Glomerular endothelial cell (primary cell): ENCODE measurements around the gene NCK2. TPM values are rescaled to one million over a fixed set of nuclear protein-coding genes. Genes with fewer than 3 reads are reported as not detected.

ENCODE experiments used
- DNase-seq: peaks from one replicate; pipeline ENCODE4 v3.0.0-alpha.2; 2011; ENCODE audit warnings: low read depth, low spot score; ENCODE audit errors: extremely low read depth
- total RNA-seq: library from RNA; depleted of rRNA; stranded (reverse); fragments of >200 nt; gene quantifications from 2 replicates; pipeline ENCODE4 v1.2.3, GENCODE V29; 2015

Gene NCK2
- 42.0 and 44.5 TPM in 2 replicates for total RNA-seq

DNA sequence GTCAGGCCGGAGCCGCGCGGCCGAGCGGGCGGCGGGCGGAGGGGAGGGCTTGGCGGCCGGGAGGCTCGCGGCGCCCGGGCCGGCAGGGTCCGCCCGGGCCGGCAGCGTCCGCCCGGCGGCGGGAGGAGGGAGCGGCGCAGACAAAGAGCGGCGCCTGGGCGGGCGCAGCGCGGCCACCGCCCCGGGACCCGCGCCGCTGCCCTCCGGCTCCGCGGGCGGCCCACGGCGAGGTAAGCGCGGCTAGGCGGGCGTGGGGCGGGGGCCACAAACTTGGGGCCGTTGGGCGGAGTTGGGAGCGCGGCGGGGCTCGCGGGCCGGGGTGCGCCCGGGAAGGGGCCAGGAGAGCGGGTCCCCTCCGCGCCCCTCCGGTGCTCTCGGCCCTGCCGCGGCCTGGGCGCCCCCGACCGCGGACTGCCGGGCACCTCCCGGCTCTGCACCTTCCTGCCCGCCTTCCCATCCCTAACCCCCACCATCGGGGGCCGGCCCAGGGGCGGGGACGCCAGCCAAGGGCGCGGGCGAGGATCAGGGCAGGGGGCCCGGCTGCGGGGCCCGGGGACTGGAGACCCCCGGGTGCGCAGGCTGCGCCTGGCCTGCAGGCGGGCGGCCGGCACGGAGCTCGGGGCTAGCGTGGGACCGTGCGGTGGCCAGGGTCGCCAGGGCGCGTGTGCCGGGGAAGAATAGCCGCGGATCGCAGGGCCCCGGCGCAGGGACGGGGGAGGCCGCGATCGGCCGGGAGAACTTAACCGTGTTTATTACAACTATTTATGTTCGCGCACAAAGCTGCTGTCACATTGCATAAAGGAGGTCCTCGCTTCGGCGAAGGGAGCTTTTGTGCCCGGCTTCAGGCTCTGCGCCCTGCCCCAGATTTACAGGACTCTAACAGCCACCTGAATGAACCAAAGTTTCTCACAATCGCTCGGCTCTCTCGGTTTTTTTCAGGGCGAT lies at the start of gene NCK2:
Gene NCK2, plus strand, starts transcription at position 4 of the 945 bp plus-strand sequence. CDS start 110,152 bp downstream, outside the sequence.
- no peak for DNase-seq

DNA sequence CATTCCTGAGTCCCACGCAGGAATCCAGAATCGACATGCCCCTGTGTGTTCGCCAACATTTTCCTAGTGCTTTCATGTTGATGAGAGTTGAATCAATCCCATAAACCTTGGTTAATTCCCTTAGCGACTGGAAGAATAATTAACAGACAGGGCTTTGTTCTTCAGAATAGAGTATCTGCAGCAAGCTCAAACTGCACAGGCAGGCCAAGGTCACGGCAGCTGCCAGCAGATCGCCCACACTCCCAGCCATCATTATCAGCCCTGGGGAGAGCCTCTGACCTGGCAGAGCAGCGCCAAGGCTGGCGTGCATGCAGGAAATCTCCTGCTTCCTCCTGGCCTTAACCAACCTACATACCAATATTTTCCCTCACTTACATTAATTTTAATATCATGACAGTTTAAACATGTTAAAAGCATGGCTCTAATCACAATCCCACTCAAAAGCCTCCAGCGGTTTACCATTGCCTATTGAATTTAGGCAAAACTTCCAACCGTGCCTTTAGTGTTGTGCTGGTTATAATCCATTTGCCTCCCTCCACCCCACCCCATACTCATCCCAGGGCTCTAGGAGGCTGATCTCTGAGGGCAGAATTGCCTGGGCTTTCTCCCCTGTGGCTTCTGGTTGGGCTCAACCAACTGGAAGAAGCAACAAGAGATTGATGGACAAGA lies 46.8 kb upstream of the NCK2 start:
- DNase-seq, result no peak

DNA sequence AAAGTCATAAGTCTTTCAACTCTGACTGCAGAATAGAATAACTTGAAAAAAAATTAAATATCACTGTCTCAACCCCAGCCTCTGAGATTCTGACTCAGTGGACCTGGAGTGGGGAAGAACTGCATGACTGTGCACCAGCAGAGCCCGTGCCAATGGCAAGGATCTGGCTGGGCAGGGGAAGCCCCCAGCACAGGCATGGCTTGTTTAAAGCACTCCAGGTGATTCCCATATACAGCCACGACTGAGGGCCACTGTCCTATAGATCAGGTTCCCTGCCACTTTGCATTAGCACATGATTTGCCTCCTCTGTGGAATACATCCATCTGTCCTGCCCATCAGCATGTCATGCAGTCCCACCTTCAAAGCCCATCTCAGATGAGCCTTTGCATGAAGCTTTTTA lies 45.9 kb upstream of the NCK2 start:
- DNase-seq, result no peak

DNA sequence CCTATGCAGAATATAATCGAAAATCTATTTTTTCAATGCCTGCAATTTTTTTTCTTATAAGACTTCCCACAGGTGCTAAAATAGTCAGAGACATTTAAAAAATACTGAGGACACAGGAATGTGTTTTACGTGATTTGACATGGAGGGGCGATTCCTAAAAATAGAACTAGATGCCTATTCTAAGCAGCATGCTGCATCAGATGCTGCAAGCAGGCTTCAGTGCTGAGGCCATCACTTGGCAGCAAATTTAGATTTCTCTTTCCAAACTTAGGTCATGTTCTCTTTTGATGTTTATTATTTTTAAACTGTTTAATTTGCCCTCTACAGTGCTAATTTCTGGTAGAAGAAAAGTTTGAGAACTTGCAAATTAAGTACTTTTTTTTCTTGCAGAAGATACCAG lies 43.7 kb upstream of the NCK2 start:
- DNase-seq, result no peak

DNA sequence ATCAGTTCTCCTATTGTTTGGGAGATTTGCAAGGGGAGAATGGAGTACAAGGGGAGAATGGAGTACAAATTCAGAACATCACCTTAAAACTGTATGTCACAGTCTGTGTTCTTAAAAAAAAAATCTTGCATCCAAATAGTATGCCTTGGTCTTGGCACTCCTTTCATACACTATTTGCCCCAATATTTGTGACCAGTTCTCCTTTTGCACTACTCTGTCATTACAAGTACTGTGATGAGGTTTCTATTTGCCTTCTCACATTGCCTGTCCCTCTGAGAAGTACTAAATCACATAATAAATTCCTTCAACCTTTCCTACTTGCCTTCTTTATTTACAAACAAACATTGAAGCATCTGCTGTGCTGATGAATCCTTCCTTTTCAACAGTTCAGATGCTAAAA lies 36.0 kb upstream of the NCK2 start:
- DNase-seq, result no peak

DNA sequence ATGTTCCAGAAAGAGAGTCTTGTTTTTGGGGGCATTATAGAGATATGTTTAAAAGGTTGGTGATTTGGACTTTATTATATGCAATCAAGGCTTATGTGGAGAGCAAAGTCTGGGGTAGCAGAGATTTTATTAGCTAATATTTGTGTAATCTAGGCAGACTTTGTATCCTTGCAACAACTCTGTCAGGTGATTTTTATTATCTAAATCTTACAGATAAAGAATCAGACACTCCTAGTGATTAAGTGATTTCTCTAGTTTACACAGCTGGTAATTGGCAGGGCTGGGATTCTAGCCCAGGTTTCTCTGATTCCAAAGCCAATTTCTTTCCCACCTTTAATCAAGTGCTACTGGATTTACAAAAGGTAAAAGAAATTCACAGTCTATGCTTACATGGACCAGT lies 33.3 kb upstream of the NCK2 start:
- DNase-seq, result no peak

DNA sequence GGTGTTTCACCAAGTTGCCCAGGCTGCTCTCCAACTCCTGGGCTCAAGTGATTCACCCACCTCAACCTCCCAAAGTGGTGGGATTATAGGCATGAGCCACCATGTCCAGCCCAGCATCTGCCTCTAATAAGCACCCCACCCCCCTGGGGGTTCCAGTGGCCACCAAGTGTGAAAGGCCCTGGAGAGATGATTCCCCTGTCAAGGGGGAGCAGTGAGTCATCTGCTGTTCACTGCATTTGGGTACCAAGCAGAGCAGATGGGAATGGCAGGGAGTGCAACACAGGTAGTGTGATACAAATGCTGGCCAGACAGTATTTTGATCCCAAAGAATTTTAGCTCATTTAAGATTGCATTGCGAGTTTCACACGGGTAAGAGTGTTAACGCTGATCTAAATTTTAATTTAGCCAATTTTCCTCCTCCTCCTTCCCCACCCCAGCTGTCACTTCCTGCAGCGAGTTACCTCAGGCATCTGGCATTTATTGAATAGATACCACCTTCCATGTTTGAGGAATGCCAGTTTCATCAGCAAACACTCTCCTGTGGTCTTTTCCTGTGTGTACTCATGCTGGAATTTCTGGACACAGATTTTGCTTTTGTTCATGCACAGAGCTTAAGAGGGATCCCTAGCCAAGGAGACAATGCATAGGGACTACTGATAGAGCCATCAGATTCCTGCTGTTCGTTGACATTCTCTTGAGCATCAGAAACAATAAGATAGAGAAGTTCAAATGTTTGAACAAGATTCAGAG lies 32.4 kb upstream of the NCK2 start:
- no peak for DNase-seq

DNA sequence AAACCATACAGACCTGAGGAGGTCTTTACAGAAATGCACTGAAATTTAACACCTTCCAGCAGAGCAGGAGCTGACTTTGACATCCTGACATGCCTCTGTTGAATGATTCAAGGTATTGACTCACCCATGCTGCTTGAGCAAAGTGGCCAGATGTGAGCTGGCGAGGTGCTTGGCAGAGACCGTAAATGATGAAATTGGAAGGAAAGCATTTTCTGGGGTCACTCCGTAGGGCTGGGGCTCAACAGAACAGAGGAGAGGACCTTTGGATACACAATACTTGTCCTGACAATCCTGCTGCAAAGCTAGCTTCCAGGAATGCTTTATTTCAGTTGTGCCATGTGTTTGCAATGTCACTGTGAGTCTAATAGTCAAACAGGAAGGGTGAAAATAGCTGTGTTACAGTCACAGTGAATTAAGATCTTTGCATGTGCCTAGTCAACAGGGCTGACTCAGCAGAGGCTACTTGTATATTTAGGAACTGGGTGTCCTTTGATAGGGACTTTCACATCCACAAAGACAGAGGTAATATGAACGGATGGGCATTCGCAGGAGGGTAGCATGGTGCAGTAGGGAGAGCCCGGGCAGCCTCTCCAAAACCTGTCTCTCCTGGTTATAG lies 31.6 kb upstream of the NCK2 start:
- no peak for DNase-seq

DNA sequence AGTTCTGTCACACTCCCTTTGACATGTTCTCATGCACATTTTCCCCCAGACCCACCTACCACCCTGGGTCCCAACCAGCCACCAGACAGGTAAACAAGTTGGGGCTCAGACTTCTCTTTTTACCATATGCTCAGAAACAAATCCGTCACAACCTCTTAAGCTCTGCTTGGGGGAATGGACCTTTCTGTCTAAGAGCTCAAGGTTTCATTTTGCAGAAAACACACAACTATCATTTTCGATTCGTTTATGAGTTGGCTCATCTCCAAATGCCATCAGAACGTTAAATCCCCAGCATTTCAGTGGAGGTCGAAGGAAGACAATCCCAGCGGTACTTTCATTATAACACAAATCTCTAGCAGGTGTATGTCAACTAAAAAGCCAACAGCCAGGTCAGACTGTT lies 30.6 kb upstream of the NCK2 start:
- no peak for DNase-seq

DNA sequence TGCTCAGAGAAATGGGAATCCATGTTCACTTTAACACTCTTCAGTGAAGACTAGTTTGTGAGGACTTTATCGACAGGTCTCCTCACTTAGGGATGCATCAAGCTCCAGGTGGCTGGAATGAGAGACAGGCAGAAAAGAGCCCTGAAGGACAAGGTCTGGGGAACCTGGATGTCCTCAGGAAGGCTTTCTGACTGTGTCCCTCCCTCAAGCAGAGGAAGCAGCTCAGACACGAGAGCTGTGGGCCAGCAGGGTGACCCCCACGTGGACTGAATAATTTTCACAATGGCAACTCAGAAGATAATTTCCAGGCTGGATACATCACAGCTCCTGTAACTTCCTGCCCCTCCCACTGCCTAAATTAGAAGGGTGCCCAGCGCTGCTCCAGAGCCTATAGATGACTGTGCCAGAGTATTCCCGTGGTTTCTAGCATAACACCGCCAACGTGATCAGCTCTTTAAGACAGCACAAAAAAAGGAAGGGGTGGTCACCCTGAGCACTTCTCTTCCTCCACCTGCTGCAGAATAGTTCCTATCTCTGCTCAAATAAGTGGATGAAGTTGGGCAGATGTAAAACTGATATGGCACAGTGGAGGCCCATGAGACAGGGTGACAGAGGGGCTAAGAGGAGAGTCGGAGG lies 25.7 kb upstream of the NCK2 start:
- DNase-seq, result no peak

DNA sequence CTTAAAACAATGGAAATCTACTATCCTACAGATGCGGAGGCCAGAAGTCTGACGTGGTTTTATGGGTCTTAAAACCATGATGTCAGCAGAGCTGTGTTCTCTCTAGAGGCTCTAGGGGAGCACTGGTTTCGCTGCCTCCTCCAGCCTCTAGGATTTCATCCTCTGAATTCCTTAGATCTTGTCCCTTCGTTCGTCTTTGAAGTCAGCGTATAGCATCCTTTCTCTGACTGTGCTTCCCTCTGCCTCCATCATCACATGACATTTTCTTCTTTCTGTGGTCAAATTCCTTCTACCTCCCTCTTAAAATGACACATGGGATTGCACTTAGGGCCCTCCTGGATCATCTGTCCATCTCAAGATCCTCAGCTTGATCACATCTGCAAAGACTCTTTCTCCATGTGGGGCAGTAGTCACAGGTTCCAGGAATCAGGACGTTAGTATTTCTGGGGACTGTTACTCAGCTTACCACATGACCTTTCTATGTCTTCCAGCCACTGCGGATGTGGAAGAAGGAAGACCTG lies 22.7 kb upstream of the NCK2 start:
- no peak for DNase-seq

DNA sequence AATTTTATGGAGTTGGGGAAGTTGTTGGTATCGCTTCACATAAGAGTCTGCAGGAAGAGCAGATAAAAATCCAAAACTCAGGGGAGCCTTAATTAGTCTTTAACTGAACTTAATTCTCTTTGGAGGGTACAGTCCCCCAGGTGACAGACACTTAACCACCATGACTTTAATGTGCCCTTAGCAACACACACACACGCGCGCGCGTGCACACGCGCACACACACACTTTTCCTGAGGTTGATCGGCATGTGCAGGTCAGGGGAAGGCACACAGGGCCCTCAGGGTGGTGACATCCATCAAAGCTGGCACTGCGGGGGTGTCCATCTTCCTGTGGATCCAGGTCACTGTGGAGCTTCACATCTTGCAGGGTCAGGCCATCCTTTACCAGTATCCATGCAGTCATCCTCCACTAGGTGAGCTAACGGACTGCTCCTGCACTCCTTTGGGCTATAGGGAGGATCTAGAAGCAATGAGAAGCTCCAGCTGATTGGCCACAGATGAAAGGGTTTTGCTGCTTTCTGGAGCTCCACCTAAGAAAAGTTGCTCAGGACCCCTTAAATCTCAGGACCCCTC lies 21.9 kb upstream of the NCK2 start:
- DNase-seq, result no peak

DNA sequence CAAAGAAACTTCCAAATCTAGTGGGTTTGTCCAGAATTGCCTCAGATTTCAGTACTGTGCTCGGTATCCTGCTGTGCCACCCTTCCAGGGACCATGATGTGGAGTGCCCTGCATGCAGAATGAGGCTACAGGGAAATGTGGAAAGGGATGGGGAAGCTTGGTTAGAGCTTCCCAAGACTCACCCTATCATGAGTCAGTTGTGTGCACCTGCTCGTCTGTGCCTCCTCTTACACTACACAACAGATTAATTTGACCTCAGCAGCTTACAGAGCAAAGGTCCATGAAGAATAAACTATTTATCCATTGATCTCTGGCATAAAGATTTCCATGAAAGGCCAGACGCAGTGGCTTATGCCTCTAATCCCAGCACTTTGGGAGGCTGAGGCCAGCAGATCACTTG lies 21.3 kb upstream of the NCK2 start:
- no peak for DNase-seq

DNA sequence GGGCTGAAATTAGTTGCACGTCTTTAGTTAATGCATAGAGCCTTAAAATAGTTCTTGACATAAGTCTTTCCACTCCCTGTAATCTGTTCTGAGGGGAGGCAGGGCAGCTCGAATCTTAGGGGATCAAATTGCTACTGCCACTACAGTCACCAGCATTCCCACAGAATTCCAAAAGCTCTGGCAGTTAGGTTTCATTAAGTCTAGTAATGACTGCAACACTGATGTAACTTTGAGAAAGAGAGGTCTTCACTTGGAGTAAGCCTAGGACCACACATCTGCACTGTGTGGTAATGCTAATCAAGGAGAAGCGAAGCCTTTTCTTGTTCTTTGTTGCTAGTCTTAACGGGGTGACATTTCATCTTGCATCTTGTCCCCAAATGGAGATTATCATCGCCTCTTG lies 19.3 kb upstream of the NCK2 start:
- DNase-seq, result no peak

DNA sequence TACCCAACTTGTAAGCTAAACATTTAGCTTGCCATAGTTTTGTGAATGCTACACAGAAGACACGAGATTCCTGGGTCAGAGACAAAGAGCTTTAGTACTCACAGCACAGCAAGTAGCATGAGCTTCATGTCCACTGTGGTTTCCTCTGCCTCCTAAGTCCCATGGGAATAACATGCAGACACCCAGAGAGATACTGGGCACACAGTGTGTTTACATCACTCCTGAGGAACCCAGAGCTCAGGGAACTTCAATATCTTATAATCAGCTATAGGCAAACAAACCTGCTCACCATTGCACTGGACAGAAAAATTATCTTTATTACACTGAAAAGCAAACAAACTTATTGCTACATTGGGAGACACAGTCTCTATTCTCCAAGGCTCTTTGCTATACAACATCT lies 14.5 kb upstream of the NCK2 start:
- no peak for DNase-seq

DNA sequence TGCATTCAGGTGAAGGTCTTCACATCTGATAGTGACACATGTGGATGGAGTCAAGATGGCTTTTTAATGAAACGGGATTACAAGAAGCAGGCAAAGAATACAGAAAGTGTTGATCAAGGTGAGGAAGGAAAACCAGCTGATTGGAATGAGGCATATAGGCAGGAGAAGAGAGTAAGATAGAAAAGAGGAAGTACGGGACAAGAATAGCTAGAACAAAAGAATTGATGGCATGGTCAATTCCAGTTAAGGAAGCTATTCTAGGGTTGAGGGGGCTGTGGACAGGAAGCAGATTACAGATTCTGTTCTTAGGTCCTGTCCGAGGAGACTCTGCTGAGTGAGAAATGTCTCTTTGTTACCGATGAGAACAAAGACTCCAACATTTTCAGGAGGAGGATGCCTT lies 13.2 kb upstream of the NCK2 start:
- no peak for DNase-seq

DNA sequence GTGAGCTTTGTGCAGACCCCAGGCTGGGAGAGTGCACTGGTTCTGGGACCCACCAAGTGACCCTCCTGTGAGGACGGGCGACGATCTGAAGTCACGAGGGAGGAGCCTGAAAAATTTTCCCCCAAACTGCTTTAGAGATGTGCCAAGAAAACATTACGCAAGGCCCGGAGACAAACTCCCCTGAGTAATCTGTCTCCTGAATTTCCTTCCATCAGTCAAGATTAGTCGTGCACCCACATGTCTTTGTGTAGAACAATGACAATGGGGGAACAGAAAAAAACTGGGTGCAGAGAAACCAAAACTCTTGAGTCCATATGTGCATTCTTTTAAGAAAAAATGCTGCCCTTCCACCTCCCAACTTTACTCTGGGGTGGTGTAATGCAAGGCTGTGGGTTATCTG lies 12.6 kb upstream of the NCK2 start:
- no peak for DNase-seq

DNA sequence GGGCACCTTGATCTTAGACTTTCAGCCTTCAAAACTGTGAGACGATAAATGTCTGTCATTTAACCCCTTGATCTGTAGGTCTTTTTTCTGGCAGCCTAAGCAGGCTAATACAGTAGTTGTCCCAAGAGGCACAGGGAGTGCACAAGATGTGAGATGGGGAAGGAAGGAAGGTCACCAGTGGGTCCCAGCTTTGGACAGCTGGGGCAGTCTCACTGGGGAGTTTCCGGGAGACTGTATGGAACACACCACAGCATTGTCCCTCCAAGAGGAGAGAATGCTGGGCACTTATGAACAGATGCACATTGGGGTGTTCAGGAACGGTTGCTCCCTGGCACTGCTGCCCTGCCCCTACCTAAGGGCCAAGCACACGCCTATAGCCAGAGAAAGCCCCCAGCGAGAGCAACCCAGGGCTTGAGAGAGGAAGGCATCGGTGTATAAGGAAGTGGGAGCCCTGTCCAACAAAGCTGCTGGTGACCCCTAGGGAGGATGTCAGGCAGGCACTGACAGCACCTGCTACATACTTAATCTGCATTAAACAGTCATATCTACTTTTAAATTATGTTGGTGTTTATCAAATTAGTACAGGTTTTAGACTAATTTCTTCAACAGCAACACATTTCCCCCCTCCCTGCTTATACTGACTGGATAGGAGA lies 11.6 kb upstream of the NCK2 start:
- no peak for DNase-seq

DNA sequence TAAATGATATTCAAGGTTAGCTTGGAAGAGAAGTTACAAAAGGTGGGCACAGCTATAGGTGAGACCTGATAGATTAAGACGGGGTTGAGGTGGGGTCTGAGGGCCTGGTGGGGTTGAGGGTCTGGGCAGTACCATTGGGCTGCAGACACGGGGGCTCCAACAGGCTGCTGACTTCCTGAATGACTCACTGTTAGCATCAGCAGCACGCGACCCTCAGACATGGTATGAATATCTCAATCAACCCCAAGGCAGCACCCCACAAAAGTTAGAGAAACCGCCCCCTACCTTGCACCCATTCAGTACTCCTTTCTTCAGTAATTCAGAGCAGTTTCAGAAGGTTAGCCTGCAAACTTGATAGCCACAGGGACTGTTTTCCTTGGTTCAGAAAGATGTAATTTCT lies 10.8 kb upstream of the NCK2 start:
- no peak for DNase-seq
